NCI-H1417 treated with DMSO at 0.1 percent for 48 hours (cell line): Measurements from ENCODE around the gene FOXP1.

ENCODE experiments used
- DNase-seq: peaks from one replicate; lab custom pipeline; 2025; lab: John Stamatoyannopoulos, UW

The FOXP1 gene

DNA sequence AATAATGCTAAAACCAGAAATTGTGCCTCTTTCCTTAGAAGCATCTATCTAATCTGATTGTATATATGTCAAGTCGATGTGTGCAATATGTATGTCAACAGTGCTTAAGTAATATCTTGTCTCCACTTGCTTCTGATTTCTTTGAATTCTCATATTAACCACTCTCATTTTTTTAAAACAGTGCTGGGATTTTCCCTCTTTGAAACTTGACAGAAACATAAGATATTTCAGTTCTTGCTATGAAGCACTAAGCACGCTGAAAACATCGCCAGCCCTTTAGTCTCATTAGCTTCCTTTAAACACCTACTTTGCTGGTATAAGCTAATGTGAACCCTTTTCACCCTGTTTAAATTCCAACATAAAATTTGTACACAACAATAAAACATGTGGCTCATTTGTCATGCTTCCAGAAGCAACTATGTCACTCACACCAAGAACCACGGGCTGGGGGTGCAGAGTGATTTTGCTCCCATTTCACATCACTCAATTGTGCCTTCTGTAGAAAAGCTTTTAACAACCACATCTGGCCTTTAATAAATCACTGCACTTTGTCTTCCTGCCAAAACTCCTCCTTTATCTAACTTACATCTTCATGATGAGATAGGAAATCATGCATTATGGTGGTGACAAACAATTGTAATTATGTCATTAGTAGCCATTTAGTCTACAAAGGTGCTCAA lies 185.2 kb downstream of the FOXP1 start:
- DNase-seq: peak; percentile 17

GRCh38 chr3:71397726-71398125 lies 185.8 kb downstream of the FOXP1 start:
- no peak for DNase-seq

- DNase-seq: no peak
Measured at GRCh38 chr3:71397046-71397445, 186.5 kb downstream of the FOXP1 start.

DNA sequence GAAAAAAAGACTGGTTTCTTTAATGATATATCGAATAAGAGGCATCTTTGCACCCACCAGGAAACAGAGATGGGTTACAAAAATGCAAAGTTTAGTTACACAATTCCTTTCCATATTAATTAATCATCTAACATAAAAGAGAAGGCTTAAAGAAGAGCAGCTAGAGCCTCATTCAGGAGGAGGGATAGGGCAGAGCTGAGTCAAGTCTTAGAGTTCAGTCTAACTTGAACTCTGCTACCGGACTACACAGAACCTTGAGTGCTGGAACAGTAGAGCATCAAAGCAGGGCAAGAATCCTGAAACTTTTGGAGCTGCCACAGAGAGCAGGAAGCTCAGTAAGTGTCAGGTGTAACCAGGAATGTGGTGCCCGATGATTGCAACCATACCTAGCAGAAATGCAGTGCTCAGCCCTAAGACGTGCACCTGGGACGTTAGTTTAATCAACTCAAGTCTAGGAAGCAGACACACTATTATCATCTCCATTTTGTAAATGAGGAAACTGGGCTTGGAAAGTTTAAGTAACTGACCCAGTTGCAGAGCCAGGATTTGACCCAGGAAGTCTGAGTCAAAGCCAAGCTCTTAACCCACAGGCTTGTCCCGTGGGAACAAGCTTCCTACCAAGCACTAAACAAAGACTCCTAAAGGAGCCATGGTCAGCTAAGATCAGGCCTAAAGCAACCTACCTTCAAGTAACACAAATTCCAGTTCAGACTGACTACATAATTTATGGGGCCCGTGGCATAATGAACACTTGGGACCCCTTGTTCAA lies 187.4 kb downstream of the FOXP1 start:
- DNase-seq: no peak

GRCh38 chr3:71395470-71395869 lies 188.1 kb downstream of the FOXP1 start:
- no peak for DNase-seq

- DNase-seq: no peak
Measured at GRCh38 chr3:71393745-71394144, 189.8 kb downstream of the FOXP1 start.

GRCh38 chr3:71393093-71393492 lies 190.4 kb downstream of the FOXP1 start:
- DNase-seq: no peak

DNA sequence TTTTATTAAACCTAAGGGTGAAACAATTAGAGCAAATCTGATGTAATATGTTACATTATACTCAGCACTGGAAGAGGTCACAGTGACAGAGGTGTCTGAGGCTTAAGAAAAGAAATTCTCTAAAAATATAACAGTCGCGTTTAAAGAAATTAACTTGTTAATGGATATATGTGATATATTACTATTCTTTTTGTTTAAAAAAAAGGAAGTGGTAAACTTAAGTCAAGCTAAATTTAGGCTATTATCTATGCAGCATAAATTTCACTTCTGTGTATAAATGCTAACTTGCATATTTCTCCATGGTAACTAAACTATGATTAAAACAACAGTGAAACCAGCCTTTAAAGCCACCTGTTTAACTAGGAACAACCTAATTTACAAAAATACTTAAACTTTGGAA lies 191.3 kb downstream of the FOXP1 start:
- no peak for DNase-seq

GRCh38 chr3:71391361-71391760 lies 192.2 kb downstream of the FOXP1 start:
- no peak for DNase-seq

DNA sequence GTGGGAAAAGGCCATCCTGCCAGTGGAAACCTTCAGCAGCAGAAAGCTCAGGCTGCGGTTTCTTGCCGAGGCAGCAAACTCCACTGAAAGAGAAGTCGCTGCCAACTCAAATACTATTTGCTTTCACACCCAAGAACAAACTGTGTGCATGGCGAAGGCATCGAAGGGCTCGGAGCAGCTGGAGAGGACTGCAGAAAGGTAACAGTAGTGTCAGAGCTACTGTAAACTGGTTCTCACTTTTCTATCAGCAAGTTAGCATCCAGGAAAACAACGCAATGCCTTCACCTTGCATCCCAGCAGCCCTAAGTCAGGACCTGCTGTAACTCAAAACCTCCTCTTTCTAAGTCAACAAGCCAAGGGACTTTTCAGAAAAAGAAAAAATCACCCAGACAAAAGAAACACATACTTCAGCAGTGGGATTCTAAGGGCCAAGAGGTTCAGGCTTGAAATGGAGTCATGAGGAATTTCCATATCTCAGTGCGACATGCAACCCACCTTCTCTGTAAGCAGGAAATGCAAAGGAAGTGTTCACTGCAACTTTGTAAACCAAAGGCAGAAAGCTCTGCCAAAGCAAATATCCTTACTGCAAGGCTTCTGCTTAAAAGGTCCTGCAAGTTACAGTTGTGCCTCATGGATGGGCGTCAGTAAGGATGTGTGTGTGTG lies 193.5 kb downstream of the FOXP1 start:
- no peak for DNase-seq

DNA sequence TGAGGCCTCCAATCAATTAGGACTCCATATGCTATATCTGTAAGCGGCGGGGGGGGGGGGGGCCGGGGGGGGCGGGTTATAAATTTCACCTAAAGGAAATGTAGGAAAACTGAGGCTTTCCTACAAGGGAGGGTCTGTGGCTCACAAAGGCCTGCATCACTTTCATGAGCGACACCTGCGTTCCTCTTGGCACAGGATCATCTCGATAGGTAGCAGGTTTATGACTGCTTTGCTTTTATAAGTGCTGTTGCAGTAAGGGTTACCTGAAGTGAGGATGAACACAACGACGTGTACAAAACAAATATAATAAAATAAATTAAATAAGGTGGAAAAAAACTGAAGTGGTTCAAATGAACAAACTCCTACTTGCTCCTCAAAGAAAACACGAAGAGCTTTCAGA lies 194.3 kb downstream of the FOXP1 start:
- DNase-seq: no peak

DNA sequence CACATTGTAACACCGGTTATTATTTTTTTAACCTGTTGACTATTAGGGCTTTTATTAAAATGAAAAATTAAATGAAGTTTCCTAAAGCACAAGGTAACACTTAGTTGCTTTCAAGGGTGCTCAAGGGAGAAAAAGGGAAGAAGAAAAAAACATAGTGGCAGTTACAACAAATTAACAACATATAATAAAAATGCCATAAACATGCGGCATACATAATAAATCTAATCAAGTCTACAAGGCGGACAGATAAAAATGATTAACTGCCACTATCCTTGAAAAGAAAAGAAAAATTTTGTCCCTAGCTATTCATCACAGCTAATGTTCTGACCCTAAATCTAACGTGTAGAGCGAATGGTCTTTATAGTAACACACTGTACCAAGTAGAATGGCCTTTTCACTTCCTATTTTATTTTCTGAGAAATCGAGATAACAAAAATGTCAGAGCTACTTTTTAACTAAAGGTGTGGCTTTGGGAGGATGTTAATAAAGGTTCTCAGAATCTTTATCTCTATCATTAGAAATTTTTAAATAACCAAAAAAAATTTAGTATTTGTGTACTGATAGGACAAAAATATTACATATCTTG lies 194.9 kb downstream of the FOXP1 start:
- DNase-seq: no peak

- no peak for DNase-seq
Measured at GRCh38 chr3:71387586-71387985, 195.9 kb downstream of the FOXP1 start.

DNA sequence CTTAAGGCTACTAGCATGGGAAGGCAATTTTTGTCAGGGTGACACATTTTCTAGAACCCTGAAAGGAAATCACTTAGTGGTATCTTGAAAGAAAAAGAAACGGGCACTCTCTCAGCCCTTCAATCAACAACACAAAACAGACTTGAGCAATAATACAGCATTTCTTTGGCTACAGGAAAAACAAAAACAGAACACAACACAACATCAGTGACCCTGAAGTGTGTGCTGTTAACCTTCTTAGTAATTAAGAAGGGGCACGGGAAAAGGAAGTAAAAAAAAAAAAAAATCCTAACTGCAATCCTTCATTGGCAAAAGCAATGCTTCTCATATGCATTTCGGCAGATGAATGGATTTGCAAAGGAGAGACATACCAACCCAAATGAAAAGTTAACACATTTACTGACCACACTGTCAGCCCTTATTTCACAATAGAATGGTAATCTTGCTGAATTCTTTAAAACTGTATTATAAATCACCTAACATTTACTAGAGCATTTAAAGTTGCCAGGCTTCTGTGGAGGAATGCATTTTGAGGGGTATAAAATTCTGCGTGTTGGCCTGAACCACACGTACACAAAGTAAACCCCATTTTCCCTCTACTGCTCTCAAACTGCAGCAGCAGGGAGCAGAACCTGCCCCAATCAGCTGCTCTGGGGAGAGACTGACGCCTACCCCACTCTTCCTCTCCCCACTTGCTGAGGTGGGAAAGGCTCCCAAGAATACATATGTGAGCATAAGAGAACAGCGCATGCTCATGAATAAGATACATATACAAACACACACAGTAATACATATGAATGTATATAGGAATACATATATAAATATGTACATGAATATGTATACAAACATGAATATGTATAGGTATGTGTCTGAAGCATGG lies 198.5 kb downstream of the FOXP1 start:
- no peak for DNase-seq

- no peak for DNase-seq
Measured at GRCh38 chr3:71384388-71384787, 199.1 kb downstream of the FOXP1 start.

- DNase-seq: no peak
Measured at GRCh38 chr3:71380096-71380495, 203.4 kb downstream of the FOXP1 start.

GRCh38 chr3:71378509-71378908 lies 205.0 kb downstream of the FOXP1 start:
- DNase-seq: no peak

DNA sequence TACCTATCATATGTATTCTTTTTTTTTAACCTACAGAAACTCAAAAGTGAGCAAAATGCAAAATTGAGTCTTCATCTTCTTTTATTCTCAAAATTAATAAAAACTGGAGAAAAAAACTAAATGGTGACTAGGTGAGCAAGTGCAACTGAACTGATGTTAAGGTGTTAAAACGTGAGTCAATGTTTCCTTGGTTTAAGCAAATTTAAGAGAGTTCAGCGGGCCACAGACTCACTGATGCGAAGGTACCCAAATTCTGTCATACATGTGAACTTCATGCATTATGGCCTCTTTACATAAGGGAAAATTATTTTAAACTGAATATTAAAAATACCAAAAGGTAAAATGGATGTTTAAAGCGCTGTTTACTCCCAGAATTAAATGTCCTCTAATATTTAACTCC lies 206.6 kb downstream of the FOXP1 start:
- DNase-seq: no peak

DNA sequence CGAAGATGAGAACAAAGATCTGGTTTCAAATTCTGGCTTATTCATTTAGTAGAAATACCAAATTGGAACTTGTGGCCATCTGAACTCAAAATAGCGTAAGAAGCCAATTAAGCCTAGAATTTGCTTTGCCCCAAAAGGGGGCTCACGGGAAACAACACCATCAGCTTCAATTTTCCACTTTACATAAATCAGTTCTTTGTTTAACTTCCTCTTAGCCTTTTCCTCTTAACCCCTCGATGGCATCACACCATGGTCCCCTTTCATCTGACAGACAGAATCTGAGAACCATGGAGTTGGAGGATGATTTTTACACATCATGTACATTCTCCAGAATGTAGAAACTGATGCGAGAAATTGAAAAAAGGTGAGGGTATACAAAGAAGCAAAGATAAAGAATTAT lies 207.0 kb downstream of the FOXP1 start:
- no peak for DNase-seq

DNA sequence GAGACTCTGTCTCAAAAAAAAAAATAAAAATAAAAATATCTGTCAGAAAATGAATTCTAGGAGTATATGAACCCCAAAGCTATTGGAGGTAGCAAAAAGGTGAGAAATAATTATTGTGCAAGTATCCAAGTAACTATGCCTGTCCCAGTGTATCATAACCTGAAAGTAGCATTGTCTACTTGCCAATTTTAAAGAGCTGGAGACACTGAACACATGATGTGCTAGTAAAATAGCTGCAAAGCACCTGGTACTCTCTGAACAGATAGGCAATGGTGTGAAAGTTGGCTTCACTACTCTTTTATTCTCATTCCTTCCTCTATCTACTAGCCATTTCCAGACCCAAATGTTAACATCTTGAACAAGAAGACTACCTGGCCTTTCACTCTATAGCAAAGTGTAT lies 208.9 kb downstream of the FOXP1 start:
- no peak for DNase-seq

- DNase-seq: no peak
Measured at GRCh38 chr3:71372911-71373637, 210.5 kb downstream of the FOXP1 start.
